ENCODE data around the gene LAMB3.

The LAMB3 gene

GRCh38 chr1:209595599-209596285 lies 56.5 kb downstream of the LAMB3 start:
- DNase-seq (ENCODE audit: low read depth in 3 of 3): no peak

DNA sequence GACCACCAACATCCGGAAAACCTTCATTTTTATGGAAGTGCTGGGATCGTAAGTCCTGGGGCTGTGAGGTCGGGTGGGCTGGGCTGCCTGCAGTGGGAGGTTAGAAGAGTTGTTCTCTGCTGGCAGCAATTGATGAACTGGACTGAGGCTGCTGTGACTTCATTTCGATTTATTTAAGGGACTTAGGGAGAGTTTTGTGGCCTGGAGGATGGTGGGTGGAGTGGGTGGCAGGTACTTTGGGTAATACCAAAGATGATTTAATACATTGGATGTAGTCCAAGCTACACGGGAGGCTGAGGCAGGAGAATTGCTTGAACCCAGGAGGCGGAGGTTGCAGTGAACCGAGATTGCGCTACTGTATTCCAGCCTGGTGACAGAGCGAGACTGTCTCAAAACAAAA lies 57.2 kb downstream of the LAMB3 start:
- DNase-seq (ENCODE audit: low read depth in 3 of 3): no peak

GRCh38 chr1:209594440-209594839 lies 57.8 kb downstream of the LAMB3 start:
- DNase-seq (ENCODE audit: low read depth in 3 of 3): no peak

- DNase-seq (ENCODE audit: low read depth in 3 of 3): no peak
Observed at GRCh38 chr1:209593747-209594146, 58.5 kb downstream of the LAMB3 start.

- no peak for DNase-seq (ENCODE audit: low read depth in 3 of 3)
Observed at GRCh38 chr1:209590405-209590804, 61.8 kb downstream of the LAMB3 start.

DNA sequence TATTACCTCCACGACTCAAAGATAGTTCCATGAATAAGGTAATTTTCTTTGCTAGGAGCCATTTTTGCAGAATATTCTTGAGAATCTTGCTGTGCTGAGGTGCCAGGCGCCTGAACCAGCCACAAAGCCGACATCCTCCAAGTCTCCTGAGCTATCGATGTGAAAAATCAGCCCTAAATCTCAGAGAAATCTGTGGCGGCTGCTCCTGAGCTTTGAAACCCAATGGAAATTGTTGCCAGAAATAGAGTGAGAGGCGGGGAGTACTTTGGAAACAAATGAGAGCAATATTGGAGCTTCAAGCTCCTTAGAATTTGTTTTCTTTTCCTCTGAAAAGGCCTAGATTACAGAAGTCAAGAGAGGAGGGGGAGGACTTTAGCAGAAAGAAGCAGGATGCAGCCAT lies 62.4 kb downstream of the LAMB3 start:
- DNase-seq (ENCODE audit: low read depth in 3 of 3): no peak

DNA sequence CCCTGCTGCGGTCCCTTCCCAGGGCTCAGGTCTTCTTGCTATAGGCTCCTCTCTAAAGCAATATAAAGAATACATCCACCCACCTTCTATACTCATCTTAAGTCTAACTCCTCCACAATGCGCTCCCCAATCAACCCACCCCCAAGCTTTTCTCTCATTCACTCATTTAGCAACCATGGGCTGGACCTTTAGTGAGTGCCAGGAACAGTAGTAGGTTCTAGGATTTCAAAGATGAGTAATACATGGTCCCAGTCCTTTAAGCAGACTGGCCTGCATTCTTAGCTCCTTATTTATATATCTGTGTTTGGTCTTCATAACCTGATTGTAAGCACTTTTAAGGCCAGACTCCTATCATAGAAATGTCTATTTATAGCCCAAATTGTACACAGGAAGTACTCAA lies 62.8 kb downstream of the LAMB3 start:
- DNase-seq (ENCODE audit: low read depth in 3 of 3): no peak

- no peak for DNase-seq (ENCODE audit: low read depth in 3 of 3)
Observed at GRCh38 chr1:209587789-209588188, 64.4 kb downstream of the LAMB3 start.

DNA sequence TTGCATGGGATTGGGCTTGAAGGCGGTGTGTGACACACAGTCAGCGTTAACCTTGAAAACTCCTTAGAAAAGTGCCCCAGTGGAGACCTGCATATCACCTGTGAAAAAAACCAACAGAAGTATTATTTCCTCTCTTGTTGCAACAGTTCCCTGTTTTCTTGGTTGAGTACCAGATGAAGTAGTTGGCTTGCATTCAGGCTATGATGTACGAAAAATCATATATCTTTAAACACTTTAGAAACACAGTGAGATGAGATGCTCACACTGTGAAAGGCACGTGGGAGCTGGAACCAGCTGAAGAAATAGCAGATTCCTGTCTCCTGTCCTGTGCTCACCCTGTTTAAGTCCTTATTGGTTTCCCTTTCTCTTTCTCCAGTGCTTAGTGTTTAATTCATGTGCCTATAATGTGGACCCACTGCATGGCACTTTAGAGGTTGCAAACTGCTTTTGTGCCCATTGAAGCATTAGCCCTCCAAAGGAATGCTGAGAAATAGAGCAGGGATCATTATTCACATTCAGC lies 65.9 kb downstream of the LAMB3 start:
- no peak for DNase-seq (ENCODE audit: low read depth in 3 of 3)

DNA sequence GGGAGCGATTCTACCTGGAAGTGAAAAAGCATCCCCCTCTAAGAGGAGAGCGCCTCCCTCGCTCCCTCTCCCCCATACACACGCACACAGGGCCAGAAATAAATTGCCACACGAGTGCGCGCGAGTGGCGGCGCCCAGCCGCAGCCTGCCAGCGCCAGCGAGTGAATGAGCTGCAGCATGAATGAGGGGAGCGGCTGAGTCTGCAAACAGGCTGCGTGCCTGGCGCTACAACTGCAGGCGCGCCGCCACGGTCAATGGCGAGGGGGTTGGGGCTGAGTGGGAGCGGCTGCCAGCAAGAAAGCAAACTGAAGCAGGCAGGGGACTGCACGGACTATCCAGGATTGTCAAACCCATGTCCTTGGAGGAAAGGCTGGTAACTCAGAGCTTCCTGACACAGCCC lies 66.6 kb downstream of the LAMB3 start:
- no peak for DNase-seq (ENCODE audit: low read depth in 3 of 3)

DNA sequence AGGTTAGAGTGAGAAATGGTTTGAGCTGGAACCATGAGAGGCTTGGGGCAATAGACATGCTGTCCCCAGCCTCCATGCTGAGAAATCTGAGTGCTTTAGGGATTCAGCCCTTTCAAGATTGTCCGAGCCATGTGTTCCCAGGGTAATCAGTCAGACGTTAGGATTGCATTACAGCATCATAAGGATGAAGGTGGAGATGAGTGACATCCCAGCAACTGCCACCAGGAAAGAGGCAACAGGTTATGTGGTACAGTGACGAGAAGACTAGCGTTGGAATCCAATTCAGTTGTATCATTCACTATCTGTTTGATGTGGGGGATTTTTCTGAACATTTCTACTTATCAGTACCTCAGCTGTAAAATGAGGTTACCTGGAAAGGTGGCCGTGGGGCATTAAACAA lies 67.0 kb downstream of the LAMB3 start:
- no peak for DNase-seq (ENCODE audit: low read depth in 3 of 3)

GRCh38 chr1:209584231-209584672 lies 68.0 kb downstream of the LAMB3 start:
- DNase-seq (ENCODE audit: low read depth in 3 of 3): no peak

GRCh38 chr1:209583408-209583807 lies 68.8 kb downstream of the LAMB3 start, which contains the start of gene CAMK1G:
Gene CAMK1G, plus strand, starts transcription at chr1:209583714. Its CDS starts 11,270 bp downstream, at chr1:209594984.
- DNase-seq (ENCODE audit: low read depth in 3 of 3): no peak

DNA sequence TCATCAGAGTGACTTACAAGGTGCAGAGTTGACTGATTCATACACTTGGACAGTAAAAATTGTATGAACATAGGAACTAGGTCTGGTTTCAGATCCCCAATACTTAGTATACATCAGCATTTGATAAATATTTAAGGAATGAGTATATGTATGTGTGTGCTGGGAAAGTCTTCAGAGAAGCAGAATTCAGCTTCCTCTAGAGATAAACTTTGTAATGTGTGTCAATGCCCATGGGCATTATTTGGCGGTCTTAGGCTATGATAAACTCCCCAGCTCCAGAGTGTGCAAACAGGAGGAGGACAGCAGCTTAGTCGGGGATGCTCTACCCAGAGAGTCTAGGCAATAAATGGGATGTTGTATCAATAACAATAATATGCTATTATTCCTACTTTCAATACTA lies 71.6 kb downstream of the LAMB3 start:
- DNase-seq (ENCODE audit: low read depth in 3 of 3): no peak

GRCh38 chr1:209577346-209577745 lies 74.9 kb downstream of the LAMB3 start:
- DNase-seq (ENCODE audit: low read depth in 3 of 3): no peak

DNA sequence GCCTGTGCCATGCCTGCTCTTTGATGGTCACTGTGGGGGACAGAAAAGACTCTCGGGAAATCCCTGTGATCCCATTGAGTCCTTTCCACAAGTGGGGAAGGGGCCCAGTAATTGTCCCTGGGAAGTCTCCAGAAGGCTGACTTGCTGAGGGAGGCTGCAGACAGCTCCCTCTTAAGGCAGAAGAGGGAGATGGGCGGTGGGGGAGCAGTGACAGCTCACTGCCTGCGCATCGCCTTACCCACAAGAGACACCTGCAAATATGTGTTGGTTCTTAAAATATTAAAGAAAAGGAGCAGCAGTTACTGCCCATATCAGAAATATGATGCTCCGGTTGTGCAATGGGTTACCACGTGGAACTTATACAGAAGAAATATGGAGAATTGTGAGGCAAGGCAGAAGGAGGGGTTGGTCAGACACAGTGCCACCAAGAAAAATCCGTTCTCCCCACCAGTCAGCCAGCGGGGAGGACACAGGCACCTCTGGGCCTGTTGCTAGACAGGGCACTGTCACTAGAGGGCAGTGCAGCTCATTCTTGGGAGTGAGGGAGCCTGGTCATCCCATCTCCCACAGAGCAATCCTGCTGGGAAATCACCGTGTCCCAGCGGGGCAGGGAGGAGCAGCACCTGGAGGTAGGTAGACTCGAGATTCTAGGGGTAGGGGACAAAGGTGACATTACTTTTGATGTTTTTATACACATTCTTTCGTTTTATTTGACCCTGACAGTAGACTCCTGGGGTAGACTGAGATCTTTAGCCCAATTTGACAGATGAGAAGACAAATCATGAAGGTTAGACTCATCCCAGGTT lies 75.6 kb downstream of the LAMB3 start:
- peak; percentile 44 to 69 (median 62) for DNase-seq (ENCODE audit: low read depth in 3 of 3)

GRCh38 chr1:209570743-209571142 lies 81.5 kb downstream of the LAMB3 start:
- no peak for DNase-seq (ENCODE audit: low read depth in 3 of 3)

DNA sequence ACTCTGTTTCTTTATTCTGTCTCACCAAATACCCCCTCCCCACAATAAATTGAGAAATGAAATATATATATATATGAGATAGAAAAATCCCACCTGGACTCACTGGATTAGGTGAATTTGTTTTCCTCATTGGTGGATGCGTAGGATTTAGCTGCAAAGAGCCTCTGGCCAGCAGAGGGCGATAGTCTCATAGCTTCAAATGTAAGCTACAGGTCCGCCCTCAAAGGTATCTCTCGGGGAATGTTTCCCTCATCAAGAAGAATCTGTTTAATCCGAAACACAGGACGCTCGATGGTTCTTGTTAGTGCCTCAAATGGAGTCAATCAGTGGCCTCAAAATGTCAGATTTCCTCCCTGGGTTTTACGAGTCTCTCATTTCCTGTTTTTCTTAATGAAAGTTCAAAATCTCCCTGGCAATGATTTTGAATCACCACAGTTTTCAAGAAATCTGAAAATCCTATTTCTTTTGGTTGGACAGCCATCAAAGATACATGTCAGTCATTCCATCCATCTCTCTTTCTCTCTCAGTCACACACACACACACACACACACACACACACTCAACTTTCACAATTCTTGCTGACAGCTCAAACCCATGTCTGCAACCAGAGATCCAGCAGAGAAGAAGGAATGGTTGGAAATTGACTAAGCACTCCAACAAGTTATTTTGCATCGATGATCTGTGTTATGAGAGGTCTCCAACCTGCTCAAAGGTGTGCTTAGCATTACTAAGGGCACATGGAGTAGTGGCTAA lies 82.6 kb downstream of the LAMB3 start:
- DNase-seq (ENCODE audit: low read depth in 3 of 3): peak; percentile 59 to 74 (median 67)

DNA sequence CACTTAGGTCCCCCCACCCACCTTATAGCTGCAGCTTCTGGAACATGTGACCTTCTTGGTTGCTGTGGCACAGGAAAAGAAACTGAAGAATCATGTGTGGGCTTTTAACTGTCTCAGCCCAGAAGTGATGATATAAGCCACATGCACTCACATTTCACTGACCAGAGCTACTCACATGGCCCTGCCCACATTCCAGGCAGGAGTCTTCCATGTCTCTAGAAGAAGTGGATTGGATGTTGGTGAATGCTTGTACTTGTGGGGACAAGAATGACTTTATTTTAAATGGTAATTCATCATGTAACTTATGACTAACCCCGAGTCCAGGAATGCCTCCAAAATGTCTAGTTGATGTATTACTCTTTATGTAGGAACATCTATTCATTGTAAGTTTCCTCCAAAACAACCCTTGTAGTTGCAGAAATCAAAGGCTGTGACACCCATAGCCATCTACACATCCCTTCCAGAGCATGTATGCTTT lies 84.5 kb downstream of the LAMB3 start:
- no peak for DNase-seq (ENCODE audit: low read depth in 3 of 3)

DNA sequence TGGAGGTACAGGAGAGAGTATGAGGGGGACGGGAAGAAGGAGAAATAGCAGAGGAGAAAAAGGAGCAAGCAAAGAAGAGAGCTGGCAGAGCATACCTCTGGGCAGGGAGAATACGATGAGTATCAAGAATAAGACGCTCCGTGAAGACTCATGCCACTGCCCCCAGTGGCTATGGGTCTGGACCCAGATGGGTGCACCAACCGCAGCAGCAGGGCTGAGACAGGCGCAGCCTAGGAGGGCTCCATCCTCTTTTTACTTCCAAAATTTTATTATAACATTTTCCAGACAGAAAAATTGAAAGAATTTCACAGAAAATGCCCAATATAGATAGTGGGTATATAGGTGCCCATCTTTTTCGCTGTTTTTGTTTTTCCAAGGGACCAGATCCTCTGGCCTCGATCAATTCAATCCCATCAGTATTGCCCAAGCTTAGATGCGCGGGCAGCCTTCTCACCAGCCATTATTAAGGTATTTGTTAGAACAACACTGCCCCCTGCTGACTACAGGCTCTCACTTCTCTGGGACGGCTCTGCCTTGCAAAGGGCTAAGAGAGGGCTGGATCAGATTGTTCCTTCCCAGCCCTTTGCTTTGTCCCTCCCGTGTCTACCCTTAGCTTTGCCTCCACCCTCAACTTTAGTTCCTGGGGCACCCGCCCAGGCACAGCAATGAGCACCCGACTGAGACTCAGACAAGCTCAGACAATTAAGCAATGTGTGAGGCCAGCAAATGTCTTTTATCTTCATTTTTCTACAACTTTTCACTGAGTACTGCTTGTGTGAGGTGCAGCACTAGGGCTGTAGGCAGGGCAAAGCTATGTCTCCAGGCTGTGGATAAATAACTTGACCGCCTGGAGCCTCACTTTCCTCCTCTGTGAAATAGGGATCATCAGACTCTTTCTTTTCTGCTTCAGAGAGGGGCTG lies 86.2 kb downstream of the LAMB3 start:
- DNase-seq (ENCODE audit: low read depth in 3 of 3): peak; percentile 41 to 72 (median 71)
